Measurements from ENCODE around the gene STX19.
"Not testable (repeated sequence)": the region's sequence is repeated elsewhere in the genome, so short reads cannot be mapped to it uniquely, and the experiment has no call there.

STX19 gene

GRCh38 chr3:93973131-93974126 lies 55.0 kb downstream of the STX19 start, which contains the start of gene PROS1:
Gene PROS1, minus strand, starts transcription at chr3:93973896. Its CDS starts 147 bp downstream, at chr3:93973749.
- DNase-seq (ENCODE audit: low read depth), result peak; percentile 51

- DNase-seq (ENCODE audit: low read depth), result no peak
These were observed 58.4 kb downstream of the STX19 start for GRCh38 chr3:93969997-93970396.

GRCh38 chr3:93969443-93969842 lies 59.0 kb downstream of the STX19 start:
- no peak for DNase-seq (ENCODE audit: low read depth)

DNA sequence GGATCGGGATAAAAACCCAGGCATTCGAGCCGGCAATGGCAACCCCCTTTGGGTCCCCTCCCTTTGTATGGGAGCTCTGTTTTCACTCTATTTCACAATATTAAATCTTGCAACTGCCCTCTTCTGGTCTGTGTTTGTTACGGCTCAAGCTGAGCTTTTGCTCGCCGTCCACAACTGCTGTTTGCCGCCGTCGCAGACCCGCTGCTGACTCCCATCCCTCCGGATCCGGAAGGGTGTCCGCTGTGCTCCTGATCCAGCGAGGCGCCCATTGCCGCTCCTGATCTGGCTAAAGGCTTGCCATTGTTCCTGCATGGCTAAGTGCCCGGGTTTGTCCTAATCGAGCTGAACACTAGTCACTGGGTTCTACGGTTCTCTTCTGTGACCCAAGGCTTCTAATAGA lies 63.3 kb downstream of the STX19 start:
- not testable (repeated sequence) for DNase-seq (ENCODE audit: low read depth)

Data from activated T-cell treated with anti-CD3 and anti-CD28 coated beads for 48 hours (primary cell).